Glutamatergic neuron (in vitro differentiated cells): ENCODE data around the gene UBE2L5. TPM values are rescaled to one million over a fixed set of nuclear protein-coding genes. Genes with fewer than 3 reads are reported as not detected.

Source experiments
- DNase-seq: peaks from one replicate; pipeline ENCODE4 v3.0.0; 2022
- H3K27ac Mint-ChIP-seq: one replicate; pipeline ENCODE4 v1.8.0; 2020; ENCODE audit warnings: mild to moderate bottlenecking, mixed read lengths, inconsistent platforms; ENCODE audit not compliant: unreplicated experiment
- H3K27me3 Mint-ChIP-seq: one replicate; pipeline ENCODE4 v1.8.0; 2020; ENCODE audit warnings: mild to moderate bottlenecking, moderate library complexity, mixed read lengths, inconsistent platforms; ENCODE audit not compliant: unreplicated experiment
- H3K36me3 Mint-ChIP-seq: one replicate; pipeline ENCODE4 v1.8.0; 2020; ENCODE audit warnings: mild to moderate bottlenecking, mixed read lengths, inconsistent platforms; ENCODE audit not compliant: unreplicated experiment
- H3K4me1 Mint-ChIP-seq: one replicate; pipeline ENCODE4 v1.8.0; 2020; ENCODE audit warnings: mild to moderate bottlenecking, low read depth, mixed read lengths, inconsistent platforms; ENCODE audit not compliant: unreplicated experiment
- H3K4me3 Mint-ChIP-seq: one replicate; pipeline ENCODE4 v1.8.0; 2020; ENCODE audit warnings: mild to moderate bottlenecking, mixed read lengths, inconsistent platforms; ENCODE audit not compliant: unreplicated experiment
- H3K9me3 Mint-ChIP-seq: one replicate; pipeline ENCODE4 v1.8.0; 2020; ENCODE audit warnings: mild to moderate bottlenecking, moderate library complexity, mixed read lengths, inconsistent platforms; ENCODE audit not compliant: unreplicated experiment
- total RNA-seq: library from RNA; stranded (reverse); fragmentation: NEBNext Ultra II Directional; extraction: Animal tissue kit (Norgen Biotek cat#: 25700); gene quantifications from one replicate; pipeline ENCODE4 v1.2.1, GENCODE V29; 2021; ENCODE audit not compliant: unreplicated experiment
- TF ChIP-seq, protein P1 (sequence below): fragments of 200-600 bp; sonication (generic); IDR thresholded peaks from one replicate; pipeline ENCODE4 v1.5.0; 2021; ENCODE audit not compliant: partially characterized antibody, unreplicated experiment

The UBE2L5 gene
- total RNA-seq, 1 donor from 2014 or later: not detected

DNA sequence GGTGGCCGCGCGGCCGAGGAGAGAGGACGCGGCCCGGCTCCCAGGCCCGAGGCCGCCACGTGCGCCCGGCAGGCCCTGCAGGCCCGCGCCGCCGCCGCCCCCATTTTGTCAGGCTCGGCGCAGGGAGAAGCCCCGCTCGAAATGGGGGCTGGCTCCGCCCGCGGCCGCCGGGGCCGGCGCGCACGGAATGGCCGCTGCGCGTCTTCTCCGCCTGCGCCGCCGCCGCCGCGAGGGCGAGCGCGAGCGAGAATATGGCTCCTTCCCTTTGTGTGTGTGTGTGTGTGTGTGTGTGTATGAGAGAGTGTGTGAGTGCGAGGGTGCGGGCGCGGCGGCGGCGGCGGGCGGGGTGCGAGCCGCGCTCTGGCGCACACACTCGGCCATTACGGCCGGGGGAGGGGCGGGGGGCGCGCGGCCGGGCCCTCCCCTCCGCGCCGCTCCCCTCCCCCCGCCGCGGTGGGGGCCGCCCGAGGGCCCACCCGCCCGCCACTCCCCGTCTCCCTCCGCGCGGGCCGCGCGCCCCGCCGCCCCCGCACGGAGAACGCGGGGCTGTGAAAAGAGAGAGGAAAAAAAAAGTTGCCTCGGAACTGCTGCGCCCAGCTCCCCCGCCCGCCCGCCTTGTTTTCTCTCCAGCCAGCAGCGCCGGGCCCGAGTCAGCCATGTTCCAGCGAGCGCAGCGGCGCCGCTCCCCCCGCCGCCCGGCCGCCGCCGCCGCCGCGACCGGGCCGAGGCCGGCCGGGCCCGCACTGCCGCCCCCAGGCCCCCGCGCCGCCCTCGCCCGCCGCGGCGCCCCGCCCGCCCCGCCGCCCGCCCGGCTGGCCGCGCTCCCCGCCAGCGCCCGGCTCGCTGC, 42.4 kb downstream of the UBE2L5 start:
- Mint-ChIP-seq H3K36me3 (peaks cover 3% of the 10 kb centered on the region), H3K4me3 (peak overlapping the region; percentile 98), H3K9me3 (peaks cover 17% of the 10 kb centered on the region), H3K4me1 (peaks cover 16% of the 10 kb centered on the region), H3K27me3 (peaks cover 15% of the 10 kb centered on the region), H3K27ac (peak overlapping the region; percentile 97)
- TF ChIP-seq, protein P1, sequence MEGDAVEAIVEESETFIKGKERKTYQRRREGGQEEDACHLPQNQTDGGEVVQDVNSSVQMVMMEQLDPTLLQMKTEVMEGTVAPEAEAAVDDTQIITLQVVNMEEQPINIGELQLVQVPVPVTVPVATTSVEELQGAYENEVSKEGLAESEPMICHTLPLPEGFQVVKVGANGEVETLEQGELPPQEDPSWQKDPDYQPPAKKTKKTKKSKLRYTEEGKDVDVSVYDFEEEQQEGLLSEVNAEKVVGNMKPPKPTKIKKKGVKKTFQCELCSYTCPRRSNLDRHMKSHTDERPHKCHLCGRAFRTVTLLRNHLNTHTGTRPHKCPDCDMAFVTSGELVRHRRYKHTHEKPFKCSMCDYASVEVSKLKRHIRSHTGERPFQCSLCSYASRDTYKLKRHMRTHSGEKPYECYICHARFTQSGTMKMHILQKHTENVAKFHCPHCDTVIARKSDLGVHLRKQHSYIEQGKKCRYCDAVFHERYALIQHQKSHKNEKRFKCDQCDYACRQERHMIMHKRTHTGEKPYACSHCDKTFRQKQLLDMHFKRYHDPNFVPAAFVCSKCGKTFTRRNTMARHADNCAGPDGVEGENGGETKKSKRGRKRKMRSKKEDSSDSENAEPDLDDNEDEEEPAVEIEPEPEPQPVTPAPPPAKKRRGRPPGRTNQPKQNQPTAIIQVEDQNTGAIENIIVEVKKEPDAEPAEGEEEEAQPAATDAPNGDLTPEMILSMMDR: no peak
- peak; percentile 86 for DNase-seq

DNA sequence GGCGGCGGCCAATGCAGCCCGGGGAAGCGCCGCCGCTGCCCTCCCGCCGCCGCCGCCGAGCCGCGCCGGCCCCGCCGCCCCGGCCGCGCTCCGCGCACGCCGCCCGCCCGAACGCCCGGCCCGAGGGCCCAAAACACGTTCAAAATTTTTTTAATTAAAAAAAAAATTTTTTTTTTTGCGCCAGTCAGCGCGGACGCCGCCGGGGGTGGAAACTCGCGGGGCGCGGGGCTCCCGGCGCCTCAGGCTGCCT, 43.0 kb downstream of the UBE2L5 start:
- Mint-ChIP-seq H3K27me3 (peaks cover 15% of the 10 kb centered on the region), H3K9me3 (peaks cover 17% of the 10 kb centered on the region), H3K27ac (no peak overlapping the region), H3K4me3 (no peak overlapping the region), H3K36me3 (peaks cover 3% of the 10 kb centered on the region), H3K4me1 (peaks cover 16% of the 10 kb centered on the region)
- DNase-seq: no peak
- TF ChIP-seq, protein P1: no peak

DNA sequence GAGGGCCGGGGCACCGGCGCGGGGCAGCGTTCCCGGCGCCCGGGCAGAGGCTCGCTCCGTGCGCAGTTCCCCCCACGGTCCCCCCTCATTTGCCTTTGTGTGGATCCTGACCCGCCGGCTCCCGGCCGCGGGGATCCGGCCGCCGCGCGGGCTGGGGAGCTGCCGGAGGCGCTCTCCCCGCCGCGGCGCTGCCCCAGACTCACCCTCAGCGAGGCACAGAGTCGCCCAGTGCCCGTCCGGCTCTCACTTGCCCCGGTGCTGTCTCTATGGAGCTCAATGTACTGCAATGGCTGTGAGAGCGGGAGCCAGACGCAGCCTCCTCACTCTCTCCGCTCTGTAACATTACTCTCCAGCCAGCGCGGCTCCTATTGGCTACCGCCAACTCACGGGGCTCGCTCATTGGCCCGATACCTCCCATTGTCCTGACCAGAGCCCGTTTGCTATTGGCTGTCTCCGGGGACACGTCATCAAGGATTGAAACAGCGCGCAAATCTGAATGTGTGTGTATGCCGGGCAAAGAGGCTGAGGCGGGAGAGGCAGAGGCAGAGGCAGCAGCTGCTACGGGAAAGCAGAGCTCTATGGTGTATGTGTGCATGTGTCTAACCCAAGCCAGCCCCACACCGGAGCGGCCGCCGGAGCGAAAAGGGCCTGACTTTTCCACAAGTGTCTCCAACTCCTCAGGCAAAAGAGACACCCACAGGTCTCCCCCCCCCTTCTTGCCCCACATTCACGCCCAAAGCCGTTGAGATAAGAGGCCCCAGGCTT, 43.5 kb downstream of the UBE2L5 start, which contains the start of gene HMGB1:
Gene HMGB1, minus strand, starts transcription at position 344 of the 765 bp plus-strand sequence. CDS start 2,256 bp downstream, outside the sequence.
- H3K27ac Mint-ChIP-seq: peak within 1 kb of the TSS; percentile 98
- peaks cover 16% of the 10 kb centered on the region for H3K4me1 Mint-ChIP-seq
- H3K27me3 Mint-ChIP-seq: peaks cover 15% of the 10 kb centered on the region
- TF ChIP-seq, protein P1: no peak
- H3K36me3 Mint-ChIP-seq: peaks cover 3% of the 10 kb centered on the region
- peak within 1 kb of the TSS; percentile 88 for H3K4me3 Mint-ChIP-seq
- peak; percentile 94 for DNase-seq
- H3K9me3 Mint-ChIP-seq: peaks cover 17% of the 10 kb centered on the region

DNA sequence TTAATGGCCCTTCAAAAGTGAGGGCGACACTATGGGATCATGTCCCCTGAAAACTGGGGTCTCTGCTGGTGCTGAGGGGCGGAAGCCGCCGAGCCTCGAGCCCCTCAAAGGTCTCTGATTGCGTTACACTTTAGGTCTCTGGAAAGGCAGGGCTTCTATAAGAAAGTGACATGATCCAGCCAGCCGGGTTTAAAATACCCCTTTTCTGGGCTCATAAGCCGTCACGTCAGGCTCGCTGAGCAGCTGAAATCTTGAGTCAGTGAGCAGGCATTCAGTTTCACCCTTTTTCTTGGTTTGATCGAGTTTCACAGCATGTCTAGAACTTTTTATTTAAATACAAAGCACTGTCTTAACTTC, 44.0 kb downstream of the UBE2L5 start:
- Mint-ChIP-seq H3K27me3 (peaks cover 15% of the 10 kb centered on the region), H3K9me3 (peaks cover 17% of the 10 kb centered on the region), H3K36me3 (peaks cover 1% of the 10 kb centered on the region), H3K27ac (peak overlapping the region; percentile 98), H3K4me1 (peaks cover 15% of the 10 kb centered on the region), H3K4me3 (peak overlapping the region; percentile 88)
- TF ChIP-seq, protein P1: no peak
- no peak for DNase-seq

DNA sequence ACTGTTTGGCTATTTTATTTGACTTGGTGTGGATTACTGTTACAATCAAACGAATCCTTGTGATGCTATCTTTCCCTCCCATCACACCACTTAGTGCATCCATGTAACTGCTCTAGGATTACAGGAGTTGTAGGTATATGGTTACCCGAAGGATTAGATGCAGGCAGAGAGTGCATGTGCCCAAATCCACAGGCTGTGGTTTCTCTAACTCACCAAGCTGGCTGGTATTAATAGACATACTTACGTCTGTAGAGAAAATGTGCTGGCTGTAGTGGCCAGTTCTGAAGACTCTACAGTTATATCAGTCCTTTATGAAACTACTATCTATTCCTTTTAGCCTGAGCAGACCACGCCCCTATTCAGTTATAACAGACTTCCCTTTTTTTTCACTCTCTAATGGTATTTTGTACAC, 44.6 kb downstream of the UBE2L5 start:
- DNase-seq: no peak
- Mint-ChIP-seq H3K36me3 (no peaks in the 10 kb centered on the region), H3K4me3 (peak overlapping the region; percentile 1), H3K4me1 (peaks cover 13% of the 10 kb centered on the region), H3K27ac (peak overlapping the region; percentile 98), H3K9me3 (peaks cover 17% of the 10 kb centered on the region), H3K27me3 (peaks cover 15% of the 10 kb centered on the region)
- TF ChIP-seq, protein P1: no peak
